ENCODE data around the gene ANTXR1. TPM values are rescaled to one million over a fixed set of nuclear protein-coding genes. Genes with fewer than 3 reads are reported as not detected.

The ANTXR1 gene
- total RNA-seq, 2 experiments from 2014 or later, result 0.30 to 0.38 TPM

GRCh38 chr2:69087912-69088240 lies 74.9 kb downstream of the ANTXR1 start:
- CTCF ChIA-PET, result interaction anchor here (1.1 kb wide), 1 partner anchor 219 kb away, joined by 3 read pairs; no protein-coding TSS in a partner anchor
- POLR2A ChIA-PET, result no interaction called here

- POLR2A ChIA-PET, result no interaction called here
- CTCF ChIA-PET, result interaction anchor here (1.1 kb wide), 1 partner anchor 218 kb away, joined by 3 read pairs; no protein-coding TSS in a partner anchor
Observed at GRCh38 chr2:69088466-69088865, 75.5 kb downstream of the ANTXR1 start.

- CTCF ChIA-PET, result no interaction called here
Observed at GRCh38 chr2:69089266-69089665, 76.3 kb downstream of the ANTXR1 start.

GRCh38 chr2:69089998-69090397 lies 77.0 kb downstream of the ANTXR1 start:
- POLR2A ChIA-PET, result no interaction called here
- CTCF ChIA-PET, result no interaction called here

More at GRCh38 chr2:69089266-69089665, 76.3 kb downstream of the ANTXR1 start:
- POLR2A ChIA-PET, result no interaction called here

GRCh38 chr2:69090820-69091219 lies 77.8 kb downstream of the ANTXR1 start:
- POLR2A ChIA-PET, result no interaction called here
- CTCF ChIA-PET, result no interaction called here

- POLR2A ChIA-PET, result no interaction called here
- CTCF ChIA-PET, result no interaction called here
Observed at GRCh38 chr2:69092857-69093256, 79.9 kb downstream of the ANTXR1 start.

GRCh38 chr2:69095305-69095704 lies 82.3 kb downstream of the ANTXR1 start:
- POLR2A ChIA-PET, result no interaction called here
- CTCF ChIA-PET, result no interaction called here

- CTCF ChIA-PET, result no interaction called here
- POLR2A ChIA-PET, result no interaction called here
Observed at GRCh38 chr2:69096326-69097095, 83.5 kb downstream of the ANTXR1 start.

GRCh38 chr2:69097148-69097610 lies 84.2 kb downstream of the ANTXR1 start:
- POLR2A ChIA-PET, result no interaction called here
- CTCF ChIA-PET, result no interaction called here

- POLR2A ChIA-PET, result no interaction called here
- CTCF ChIA-PET, result no interaction called here
Observed at GRCh38 chr2:69097891-69098655, 85.1 kb downstream of the ANTXR1 start.

GRCh38 chr2:69099541-69099940 lies 86.6 kb downstream of the ANTXR1 start:
- POLR2A ChIA-PET, result no interaction called here
- CTCF ChIA-PET, result no interaction called here

- POLR2A ChIA-PET, result no interaction called here
Observed at GRCh38 chr2:69100220-69100723, 87.3 kb downstream of the ANTXR1 start.

GRCh38 chr2:69102041-69102593 lies 89.1 kb downstream of the ANTXR1 start:
- ChIA-PET CTCF (no interaction called here), POLR2A (no interaction called here)

More at GRCh38 chr2:69100220-69100723, 87.3 kb downstream of the ANTXR1 start:
- CTCF ChIA-PET, result no interaction called here

- ChIA-PET POLR2A (no interaction called here), CTCF (no interaction called here)
Observed at GRCh38 chr2:69103419-69103818, 90.4 kb downstream of the ANTXR1 start.

- ChIA-PET POLR2A (no interaction called here), CTCF (no interaction called here)
Observed at GRCh38 chr2:69104261-69104660, 91.3 kb downstream of the ANTXR1 start.

- POLR2A ChIA-PET, result no interaction called here
- CTCF ChIA-PET, result no interaction called here
Observed at GRCh38 chr2:69109255-69109654, 96.3 kb downstream of the ANTXR1 start.

- POLR2A ChIA-PET, result no interaction called here
Observed at GRCh38 chr2:69111076-69111475, 98.1 kb downstream of the ANTXR1 start.

GRCh38 chr2:69113627-69114026 lies 100.6 kb downstream of the ANTXR1 start:
- ChIA-PET POLR2A (no interaction called here), CTCF (no interaction called here)

More at GRCh38 chr2:69111076-69111475, 98.1 kb downstream of the ANTXR1 start:
- CTCF ChIA-PET, result no interaction called here

GRCh38 chr2:69114534-69114933 lies 101.6 kb downstream of the ANTXR1 start:
- CTCF ChIA-PET, result no interaction called here
- POLR2A ChIA-PET, result no interaction called here

GRCh38 chr2:69116438-69116837 lies 103.5 kb downstream of the ANTXR1 start:
- CTCF ChIA-PET, result no interaction called here
- POLR2A ChIA-PET, result no interaction called here

- ChIA-PET POLR2A (no interaction called here), CTCF (no interaction called here)
Observed at GRCh38 chr2:69118609-69119008, 105.6 kb downstream of the ANTXR1 start.

Data from activated CD8-positive, alpha-beta memory T cell treated with anti-CD3 and anti-CD28 coated beads for 36 hours (primary cell).